Measurements from ENCODE around the gene PARS2.
A peak's percentile ranks its signal among the peaks of the same experiment; 100 is the strongest.

PARS2 gene

GRCh38 chr1:54763816-54764132 lies 549 bp downstream of the PARS2 start:
- no peaks in the 10 kb centered on the region for H3K9me3 ChIP-seq
- H3K4me3 ChIP-seq (ENCODE audit: low read depth in 1 of 2, low read length in 1 of 2) = peak overlapping the region; percentile 86 to 95
- H3K4me1 ChIP-seq (ENCODE audit: control insufficient read depth in 1 of 2, insufficient read depth in 1 of 2, low read depth in 1 of 2, low read length in 1 of 2) = peaks cover 13 to 16% of the 10 kb centered on the region in 2 experiments
- TF ChIP-seq CTCF (IDR thresholded peaks at IDR 0.05) = no peak
- H3K27me3 ChIP-seq = no peaks in the 10 kb centered on the region
- peaks cover 2% of the 10 kb centered on the region for H3K36me3 ChIP-seq
- H3K27ac ChIP-seq = peak overlapping the region; percentile 52

- no peak for TF ChIP-seq CTCF (IDR thresholded peaks at IDR 0.05)
- Histone ChIP-seq H3K27me3 (no peaks in the 10 kb centered on the region), H3K36me3 (peaks cover 21% of the 10 kb centered on the region), H3K9me3 (no peaks in the 10 kb centered on the region), H3K27ac (no peak overlapping the region), H3K4me1 (ENCODE audit: control insufficient read depth in 1 of 2, insufficient read depth in 1 of 2, low read depth in 1 of 2, low read length in 1 of 2) (peaks cover 4 to 5% of the 10 kb centered on the region in 2 experiments), H3K4me3 (ENCODE audit: low read depth in 1 of 2, low read length in 1 of 2) (no peak overlapping the region)
Observed at GRCh38 chr1:54758678-54759348, 5.5 kb downstream of the PARS2 start.

GRCh38 chr1:54757833-54758232 lies 6.5 kb downstream of the PARS2 start:
- Histone ChIP-seq H3K4me1 (ENCODE audit: control insufficient read depth in 1 of 2, insufficient read depth in 1 of 2, low read depth in 1 of 2, low read length in 1 of 2) (no peaks in the 10 kb centered on the region), H3K36me3 (peaks cover 21% of the 10 kb centered on the region)
- TF ChIP-seq CTCF (IDR thresholded peaks at IDR 0.05) = no peak

GRCh38 chr1:54754486-54755285 lies 9.6 kb downstream of the PARS2 start:
- Histone ChIP-seq H3K36me3 (peaks cover 21% of the 10 kb centered on the region), H3K9me3 (no peaks in the 10 kb centered on the region), H3K27ac (no peak overlapping the region), H3K27me3 (no peaks in the 10 kb centered on the region), H3K4me1 (ENCODE audit: control insufficient read depth in 1 of 2, insufficient read depth in 1 of 2, low read depth in 1 of 2, low read length in 1 of 2) (no peaks in the 10 kb centered on the region), H3K4me3 (ENCODE audit: low read depth in 1 of 2, low read length in 1 of 2) (no peak overlapping the region)
- TF ChIP-seq CTCF (IDR thresholded peaks at IDR 0.05) = no peak

More at GRCh38 chr1:54757833-54758232, 6.5 kb downstream of the PARS2 start:
- Histone ChIP-seq H3K9me3 (no peaks in the 10 kb centered on the region), H3K27me3 (no peaks in the 10 kb centered on the region), H3K4me3 (ENCODE audit: low read depth in 1 of 2, low read length in 1 of 2) (no peak overlapping the region), H3K27ac (no peak overlapping the region)

GRCh38 chr1:54754045-54754444 lies 10.3 kb downstream of the PARS2 start:
- H3K9me3 ChIP-seq = no peaks in the 10 kb centered on the region
- peaks cover 21% of the 10 kb centered on the region for H3K36me3 ChIP-seq
- H3K27me3 ChIP-seq = no peaks in the 10 kb centered on the region
- H3K4me3 ChIP-seq (ENCODE audit: low read depth in 1 of 2, low read length in 1 of 2) = no peak overlapping the region
- H3K4me1 ChIP-seq (ENCODE audit: control insufficient read depth in 1 of 2, insufficient read depth in 1 of 2, low read depth in 1 of 2, low read length in 1 of 2) = no peaks in the 10 kb centered on the region
- no peak overlapping the region for H3K27ac ChIP-seq
- TF ChIP-seq CTCF (IDR thresholded peaks at IDR 0.05) = no peak

Measured in neutrophil (primary cell).